Activated T-cell treated with anti-CD3 and anti-CD28 coated beads for 4 hours (primary cell): ENCODE results near the gene ATAD3B.
"Not testable (repeated sequence)": the region's sequence is repeated elsewhere in the genome, so short reads cannot be mapped to it uniquely, and the experiment has no call there.

Source experiments
- DNase-seq: peaks from one replicate; pipeline ENCODE4 v3.0.0-alpha.2; 2020

Gene ATAD3B

DNA sequence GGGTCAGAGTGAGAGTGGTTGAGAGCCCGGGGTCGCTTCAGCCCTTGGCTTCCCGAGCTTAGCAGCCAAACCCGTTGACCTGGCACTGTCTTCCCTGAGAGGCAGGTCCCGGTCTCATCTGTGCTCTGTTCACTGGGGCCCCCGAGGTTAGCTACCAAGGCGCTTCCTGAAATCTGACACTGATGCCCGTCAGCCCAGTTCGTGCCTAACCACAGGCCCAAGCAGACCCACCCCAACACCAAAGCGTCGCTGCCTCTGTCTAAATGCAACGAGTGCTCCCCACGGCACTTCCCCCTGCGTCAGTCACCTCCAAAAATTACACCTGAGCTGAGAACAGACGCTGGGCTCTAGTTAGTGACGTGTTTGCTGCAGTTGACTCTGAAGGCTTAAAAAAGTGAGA is 42.8 kb downstream of the ATAD3B start:
- not testable (repeated sequence) for DNase-seq

- not testable (repeated sequence) for DNase-seq
Measured at GRCh38 chr1:1516923-1517322, 45.4 kb downstream of the ATAD3B start.

DNA sequence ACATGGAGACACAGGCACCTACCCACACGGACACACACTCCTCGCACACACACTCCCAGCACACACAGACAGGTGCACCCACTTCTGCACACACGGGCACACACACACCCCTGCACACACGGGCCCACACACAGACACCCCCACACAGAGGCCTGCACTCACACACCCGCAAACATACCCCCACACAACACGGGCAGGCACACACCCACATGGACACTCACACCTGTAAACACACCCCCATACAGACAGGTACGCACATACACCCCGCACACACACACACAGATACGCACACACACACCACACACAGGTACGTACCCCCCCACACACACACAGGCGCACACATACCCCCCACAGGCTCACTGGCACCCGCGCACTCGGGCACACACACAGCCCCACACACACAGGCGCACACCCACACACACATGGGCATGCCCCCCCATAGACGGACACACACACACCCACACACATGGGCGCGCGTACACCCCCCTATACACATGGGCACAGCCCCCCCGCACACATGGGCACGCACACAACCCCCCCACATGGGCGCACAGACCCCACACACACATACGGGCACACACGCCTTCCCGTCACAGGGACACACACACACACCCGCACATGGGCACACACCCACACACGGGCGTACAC is 46.5 kb downstream of the ATAD3B start:
- DNase-seq = no peak

- DNase-seq = not testable (repeated sequence)
Measured at GRCh38 chr1:1518621-1519007, 47.0 kb downstream of the ATAD3B start.

GRCh38 chr1:1519805-1520505 is 48.4 kb downstream of the ATAD3B start:
- not testable (repeated sequence) for DNase-seq

DNA sequence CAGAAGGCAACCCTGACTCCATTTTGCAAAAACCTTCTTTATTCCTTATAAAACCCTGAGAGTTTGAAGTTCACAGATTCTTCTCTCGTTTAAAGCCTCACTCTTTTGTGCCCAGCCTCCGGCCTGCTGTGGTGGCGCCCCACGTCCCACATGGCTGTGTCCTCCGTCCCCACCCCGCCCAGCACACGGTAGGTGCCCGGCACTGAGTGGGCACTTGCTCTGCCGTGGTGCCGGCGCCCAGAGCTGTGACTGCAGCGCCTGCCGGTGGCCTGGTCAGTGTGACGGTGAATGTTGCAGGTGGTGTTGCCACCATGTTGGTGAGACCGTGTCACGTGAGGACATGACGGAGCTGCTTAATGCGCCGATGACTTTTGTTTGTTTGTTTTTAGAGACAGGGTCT is 49.8 kb downstream of the ATAD3B start:
- no peak for DNase-seq

- DNase-seq = not testable (repeated sequence)
Measured at GRCh38 chr1:1522536-1522935, 51.0 kb downstream of the ATAD3B start.

GRCh38 chr1:1523226-1523625 is 51.7 kb downstream of the ATAD3B start:
- not testable (repeated sequence) for DNase-seq

DNA sequence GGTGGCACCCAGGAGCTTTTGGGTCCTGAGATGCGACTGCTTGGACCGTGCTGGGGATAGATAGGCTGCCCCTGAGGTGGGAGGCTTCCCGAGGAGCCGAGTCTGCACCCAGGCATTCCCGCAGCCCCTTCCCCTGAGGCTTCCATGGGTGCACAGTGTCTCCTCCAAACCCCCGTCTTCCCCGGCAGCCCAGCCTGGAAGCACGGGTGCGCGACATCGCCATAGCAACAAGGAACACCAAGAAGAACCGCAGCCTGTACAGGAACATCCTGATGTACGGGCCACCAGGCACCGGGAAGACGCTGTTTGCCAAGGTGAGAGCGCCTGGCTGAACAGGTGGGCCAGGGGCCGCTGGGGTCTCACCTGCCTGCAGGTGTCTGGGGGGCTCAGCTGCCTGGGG is 52.1 kb downstream of the ATAD3B start:
- not testable (repeated sequence) for DNase-seq

DNA sequence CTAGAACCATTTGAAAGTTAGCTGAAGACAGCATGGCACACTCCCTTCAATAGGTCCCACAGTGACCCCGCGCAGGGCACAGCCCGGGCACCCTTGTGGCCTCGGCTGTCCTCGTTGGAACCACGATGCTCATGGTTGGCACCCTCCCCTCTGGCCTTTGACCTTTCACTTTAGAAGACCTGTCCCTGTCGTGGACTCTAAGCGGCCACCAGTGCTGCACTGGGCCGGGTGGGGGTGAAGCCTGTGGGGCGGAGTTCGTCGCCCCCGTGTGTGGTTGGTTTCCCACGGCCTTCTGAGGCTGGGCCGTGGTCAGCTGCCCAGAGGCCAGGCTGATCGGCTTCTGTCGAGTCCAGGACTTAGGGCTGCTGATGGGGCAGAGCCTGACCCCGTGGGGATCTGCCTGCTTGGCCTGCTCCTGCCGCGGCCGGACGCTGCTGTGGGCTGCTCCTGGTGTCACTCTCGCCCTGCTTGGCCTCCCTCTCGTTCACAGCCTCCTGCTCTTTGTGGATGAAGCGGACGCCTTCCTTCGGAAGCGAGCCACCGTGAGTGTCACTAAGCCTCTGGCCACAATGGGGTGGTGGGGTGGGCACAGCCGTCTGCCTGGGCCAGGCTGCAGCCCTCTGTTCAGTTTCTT is 53.3 kb downstream of the ATAD3B start:
- not testable (repeated sequence) for DNase-seq

DNA sequence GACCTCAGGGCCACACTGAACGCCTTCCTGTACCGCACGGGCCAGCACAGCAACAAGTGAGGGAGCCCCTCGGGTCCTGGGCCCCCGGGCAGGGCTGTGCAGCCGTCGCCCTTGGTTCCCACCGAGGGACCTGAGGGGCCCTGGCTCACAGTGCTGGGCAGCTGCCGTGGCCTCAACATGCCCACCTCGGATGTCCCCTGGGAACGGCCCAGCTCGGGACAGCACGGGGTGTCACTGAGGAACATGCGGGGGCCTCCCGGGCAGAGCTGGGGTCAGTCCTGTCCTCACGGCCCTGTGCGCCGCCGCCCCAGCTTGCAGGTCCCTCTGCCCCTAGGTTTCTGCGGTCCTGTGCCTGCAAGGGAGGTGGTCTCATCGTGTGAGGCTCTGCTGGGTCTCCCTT is 54.9 kb downstream of the ATAD3B start:
- DNase-seq = not testable (repeated sequence)

- no peak for DNase-seq
Measured at GRCh38 chr1:1527092-1527816, 55.7 kb downstream of the ATAD3B start.

DNA sequence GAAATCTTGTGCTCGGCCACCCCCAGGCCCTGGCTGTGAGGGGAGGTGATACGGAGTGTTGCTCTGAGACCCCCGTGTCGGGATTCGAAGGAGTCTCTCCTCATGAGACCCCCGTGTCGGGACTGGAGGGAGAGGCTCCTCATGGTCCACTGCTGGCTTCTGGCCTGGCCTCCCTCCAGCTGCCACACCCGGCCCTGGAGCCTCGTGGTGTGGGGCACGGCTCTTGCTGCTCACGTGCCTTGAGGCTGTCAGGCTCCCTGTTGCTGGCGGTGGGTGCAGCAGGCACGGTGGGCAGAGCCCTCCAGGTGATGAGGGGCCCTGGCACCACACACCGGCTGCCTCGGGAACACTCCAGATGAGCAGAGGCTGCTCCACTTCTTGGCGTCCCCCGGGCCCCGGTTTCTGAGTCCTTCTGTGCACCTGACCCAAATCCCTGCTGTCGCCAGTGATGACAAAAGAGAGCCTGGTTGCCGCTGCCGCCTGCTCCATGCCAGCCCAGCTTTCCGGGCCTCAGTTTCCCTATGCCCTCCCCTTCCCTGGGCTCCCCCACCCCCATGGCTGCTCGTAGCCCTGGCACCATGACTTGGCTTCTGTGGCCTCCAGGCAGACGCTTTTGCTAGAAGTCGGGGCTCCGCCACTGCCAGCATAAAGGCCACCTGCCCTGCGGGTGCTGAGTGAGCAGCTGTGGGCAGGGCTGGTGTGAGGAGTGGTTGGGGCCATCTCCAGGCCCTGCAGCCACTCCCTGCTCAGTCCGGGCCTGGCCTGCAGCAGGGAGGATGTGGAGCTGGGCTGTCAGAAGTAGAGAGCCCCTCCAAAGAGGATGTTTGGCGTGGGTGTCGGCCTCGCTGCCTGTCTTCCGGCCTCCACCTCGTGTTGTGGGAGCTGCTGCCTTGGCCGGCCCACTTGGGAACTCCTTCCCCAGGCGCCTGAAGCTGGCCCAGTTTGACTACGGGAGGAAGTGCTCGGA is 57.0 kb downstream of the ATAD3B start:
- no peak for DNase-seq

DNA sequence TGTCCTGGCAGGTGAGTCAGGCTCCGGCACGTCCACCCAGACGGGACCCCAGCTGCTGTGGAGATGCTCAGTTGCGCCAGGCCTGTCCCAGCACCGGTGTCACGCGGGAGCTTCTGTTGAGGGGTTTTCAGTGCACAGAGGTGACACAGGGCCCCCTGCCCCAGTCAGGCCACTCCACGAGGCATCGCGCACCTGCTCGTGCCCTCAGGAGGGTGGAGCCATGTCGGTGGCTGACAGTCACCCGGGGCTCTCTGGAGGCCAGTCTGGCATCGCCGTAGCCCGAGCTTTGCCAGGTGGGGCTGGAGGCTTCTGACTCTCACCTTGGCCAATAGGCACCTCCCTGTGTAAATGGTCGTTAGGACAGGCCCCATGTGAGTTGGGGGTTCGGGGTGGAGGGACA is 57.8 kb downstream of the ATAD3B start:
- no peak for DNase-seq

DNA sequence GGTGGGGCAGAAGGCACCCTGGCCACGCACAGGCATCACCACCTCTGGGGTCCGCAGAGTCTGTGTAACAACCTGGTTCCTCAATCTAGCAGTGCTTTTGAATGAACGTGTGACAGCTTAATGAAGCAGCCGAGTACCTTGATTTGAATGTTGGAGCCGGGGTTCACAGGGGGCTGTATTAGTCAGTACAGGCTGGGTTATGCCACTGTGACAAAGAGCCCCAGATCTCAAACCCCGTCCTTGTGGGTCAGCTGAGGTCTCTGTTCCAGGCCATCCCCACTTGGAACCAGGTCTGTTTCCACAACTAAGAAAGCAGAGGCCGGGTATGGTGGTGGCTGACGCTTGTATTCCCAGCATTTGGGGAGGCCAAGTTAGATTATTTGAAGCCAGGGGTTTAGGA is 58.4 kb downstream of the ATAD3B start:
- no peak for DNase-seq

DNA sequence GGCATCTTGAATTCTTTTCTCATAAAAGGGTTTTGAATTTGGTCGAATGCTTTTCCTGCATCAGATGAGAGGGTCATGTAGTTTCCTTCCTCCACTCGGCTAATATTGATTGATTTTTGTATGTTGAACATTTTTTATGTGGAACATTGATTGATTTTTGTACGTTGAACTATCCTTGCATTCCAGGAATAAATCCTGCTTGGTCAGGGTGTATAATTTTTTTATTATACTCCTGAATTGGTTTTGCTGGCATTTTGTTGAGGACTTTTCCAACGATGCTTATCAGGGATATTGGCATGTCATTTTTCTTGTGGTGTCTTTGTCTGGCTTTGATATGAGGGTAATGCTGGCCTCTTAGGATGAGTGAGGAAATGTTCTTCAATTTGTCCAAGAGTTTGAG is 60.4 kb downstream of the ATAD3B start:
- DNase-seq = no peak

GRCh38 chr1:1533176-1533893 is 61.8 kb downstream of the ATAD3B start:
- DNase-seq = not testable (repeated sequence)

GRCh38 chr1:1533894-1534291 is 62.3 kb downstream of the ATAD3B start:
- not testable (repeated sequence) for DNase-seq

GRCh38 chr1:1534401-1535154 is 63.0 kb downstream of the ATAD3B start:
- no peak for DNase-seq

DNA sequence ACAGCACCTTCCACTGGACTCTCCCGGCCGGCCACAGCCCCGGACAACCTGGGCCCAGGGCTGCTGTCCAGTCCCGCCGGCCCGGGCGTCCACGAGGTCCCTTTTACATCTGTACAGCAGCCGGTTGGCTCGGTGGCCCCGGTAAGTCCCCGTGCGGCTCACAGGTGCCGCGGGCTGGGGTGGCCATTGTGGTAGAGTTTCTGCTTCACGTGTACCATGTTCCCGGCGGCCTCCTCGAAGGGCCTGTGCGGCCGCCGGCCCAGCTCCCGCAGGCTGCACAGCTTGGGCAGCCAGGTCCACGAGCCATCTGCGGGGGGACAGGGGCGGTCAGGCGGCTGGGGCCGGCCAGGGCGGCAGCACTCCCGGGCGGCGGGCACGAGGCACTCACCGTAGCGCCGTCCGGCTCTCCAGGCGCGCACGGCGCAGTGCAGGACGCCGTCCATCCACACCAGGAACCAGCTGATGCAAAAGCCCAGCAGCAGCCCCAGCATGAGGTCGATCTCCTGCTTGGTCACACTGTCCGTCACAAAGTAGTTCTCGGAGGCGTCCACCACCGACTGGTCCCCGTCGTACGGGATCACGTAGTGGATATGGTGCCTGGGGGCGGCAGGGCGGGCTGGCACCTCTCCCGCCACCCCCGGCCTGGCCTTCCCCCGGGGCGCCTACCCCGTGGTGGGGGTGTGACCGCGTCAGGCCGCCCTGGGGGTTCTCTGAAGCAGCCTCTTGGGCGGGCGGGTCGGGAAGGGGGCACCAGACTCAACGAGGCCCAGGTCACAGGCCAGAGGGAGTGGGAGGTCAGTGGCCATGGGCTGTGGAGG is 63.8 kb downstream of the ATAD3B start:
- no peak for DNase-seq
